Caco-2 (cell line): ENCODE data around the gene YBX2. TPM values are rescaled to one million over a fixed set of nuclear protein-coding genes. Genes with fewer than 3 reads are reported as not detected.

Source experiments
- BruUV-seq: library from RNA; stranded (reverse); fragments of 400-500 nt; replicated peaks from 2 replicates; lab custom pipeline; 2021; lab: Mats Ljungman, UMichigan
- CTCF ChIA-PET: fragments of 300-600 bp; sonication (Branson Sonifier 250); formaldehyde crosslinking; loops from one replicate; lab custom pipeline; 2022; ENCODE audit warnings: antibody characterized with exemption; lab: Charles Lee
- POLR2A ChIA-PET: fragments of 300-600 bp; sonication (Branson Sonifier 250); formaldehyde crosslinking; loops from one replicate; lab custom pipeline; 2022; ENCODE audit warnings: antibody characterized with exemption; lab: Charles Lee
- DNase-seq, 2 experiments: peaks; one replicate each; pipeline versions ENCODE4 v3.0.0 to v3.0.0-alpha.2; 2020 to 2022
- H3K27me3 ChIP-seq: replicated peaks from 2 replicates; pipeline ENCODE4 v1.6.0; 2011; ENCODE audit warnings: low read length; ENCODE audit not compliant: control insufficient read depth, insufficient read depth
- H3K36me3 ChIP-seq: 2 replicates; pipeline ENCODE4 v1.5.1; 2011; ENCODE audit warnings: low read length; ENCODE audit not compliant: control insufficient read depth, insufficient read depth
- H3K4me1 ChIP-seq: fragments of 250-450 bp; sonication (Bioruptor Pico); 2 replicates; pipeline ENCODE4 v1.5.1; 2020; ENCODE audit warnings: mild to moderate bottlenecking
- H3K4me3 ChIP-seq: 2 replicates; pipeline ENCODE4 v1.5.1; 2011; ENCODE audit warnings: low read depth, mild to moderate bottlenecking, control low read depth, low read length
- H3K9me3 ChIP-seq: fragments of 250-450 bp; sonication (Bioruptor Pico); 2 replicates; pipeline ENCODE4 v1.5.1; 2020; ENCODE audit warnings: mild to moderate bottlenecking, moderate library complexity
- H3K27ac Mint-ChIP-seq: one replicate; pipeline ENCODE4 v1.8.0; 2022; ENCODE audit warnings: mixed read lengths; ENCODE audit not compliant: unreplicated experiment
- H3K27me3 Mint-ChIP-seq: one replicate; pipeline ENCODE4 v1.8.0; 2022; ENCODE audit warnings: mixed read lengths; ENCODE audit not compliant: insufficient read depth, unreplicated experiment
- H3K36me3 Mint-ChIP-seq: one replicate; pipeline ENCODE4 v1.8.0; 2022; ENCODE audit warnings: mild to moderate bottlenecking, mixed read lengths; ENCODE audit not compliant: insufficient read depth, unreplicated experiment
- H3K4me1 Mint-ChIP-seq: one replicate; pipeline ENCODE4 v1.8.0; 2022; ENCODE audit warnings: low read depth, mixed read lengths; ENCODE audit not compliant: unreplicated experiment
- H3K4me3 Mint-ChIP-seq: one replicate; pipeline ENCODE4 v1.8.0; 2022; ENCODE audit warnings: mild to moderate bottlenecking, moderate library complexity, mixed read lengths; ENCODE audit not compliant: unreplicated experiment
- H3K9me3 Mint-ChIP-seq: one replicate; pipeline ENCODE4 v1.8.0; 2022; ENCODE audit warnings: mixed read lengths; ENCODE audit not compliant: unreplicated experiment
- intact Hi-C: fragments of 100-400 bp; cut with micrococcal nuclease; formaldehyde crosslinking; loops from one replicate; pipeline ENCODE4 v1.10.0; 2022; ENCODE audit not compliant: unreplicated experiment
- total RNA-seq: library from RNA; stranded (reverse); gene quantifications from 2 replicates; pipeline ENCODE4 v1.2.3, GENCODE V29; 2022
- TF ChIP-seq, protein P1 (sequence below), 2 experiments: fragments of 200-600 bp in 1 of 2; IDR thresholded peaks; 1 replicate in 1 of 2; 2 replicates in 1 of 2; pipeline versions ENCODE4 v1.5.1 to v1.8.0; 2011 to 2022; ENCODE audit warnings: antibody characterized with exemption in 1 of 2, control low read depth in 1 of 2, inconsistent platforms in 1 of 2, low read depth in 1 of 2, low read length in 1 of 2, mild to moderate bottlenecking in 1 of 2, moderate library complexity in 1 of 2; ENCODE audit not compliant: insufficient read depth in 1 of 2, severe bottlenecking in 1 of 2, unreplicated experiment in 1 of 2

Gene YBX2
- total RNA-seq, 1 experiment from 2014 or later, result 27.6 TPM

- TF ChIP-seq, protein P1, sequence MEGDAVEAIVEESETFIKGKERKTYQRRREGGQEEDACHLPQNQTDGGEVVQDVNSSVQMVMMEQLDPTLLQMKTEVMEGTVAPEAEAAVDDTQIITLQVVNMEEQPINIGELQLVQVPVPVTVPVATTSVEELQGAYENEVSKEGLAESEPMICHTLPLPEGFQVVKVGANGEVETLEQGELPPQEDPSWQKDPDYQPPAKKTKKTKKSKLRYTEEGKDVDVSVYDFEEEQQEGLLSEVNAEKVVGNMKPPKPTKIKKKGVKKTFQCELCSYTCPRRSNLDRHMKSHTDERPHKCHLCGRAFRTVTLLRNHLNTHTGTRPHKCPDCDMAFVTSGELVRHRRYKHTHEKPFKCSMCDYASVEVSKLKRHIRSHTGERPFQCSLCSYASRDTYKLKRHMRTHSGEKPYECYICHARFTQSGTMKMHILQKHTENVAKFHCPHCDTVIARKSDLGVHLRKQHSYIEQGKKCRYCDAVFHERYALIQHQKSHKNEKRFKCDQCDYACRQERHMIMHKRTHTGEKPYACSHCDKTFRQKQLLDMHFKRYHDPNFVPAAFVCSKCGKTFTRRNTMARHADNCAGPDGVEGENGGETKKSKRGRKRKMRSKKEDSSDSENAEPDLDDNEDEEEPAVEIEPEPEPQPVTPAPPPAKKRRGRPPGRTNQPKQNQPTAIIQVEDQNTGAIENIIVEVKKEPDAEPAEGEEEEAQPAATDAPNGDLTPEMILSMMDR (IDR thresholded peaks at IDR 0.05; ENCODE audit: insufficient read depth in 1 of 2, low read depth in 1 of 2, low read length in 1 of 2, severe bottlenecking in 1 of 2, unreplicated experiment in 1 of 2), result no peak
- Mint-ChIP-seq H3K27me3 (no peaks in the 10 kb centered on the region), H3K4me3 (peak overlapping the region; percentile 82), H3K36me3 (peaks cover 42% of the 10 kb centered on the region), H3K9me3 (no peaks in the 10 kb centered on the region), H3K4me1 (peaks cover 13% of the 10 kb centered on the region), H3K27ac (peak overlapping the region; percentile 81)
- no peaks in the 10 kb centered on the region for H3K27me3 ChIP-seq
- intact Hi-C loops, result loop anchor here (2.0 kb wide), 1 partner anchor 13 kb away; the partner anchor contains the start of gene NEURL4
- ChIA-PET POLR2A (interaction anchor here (0.9 kb wide), 1 partner anchor 14 kb away, joined by 3 read pairs; no protein-coding TSS in a partner anchor), CTCF (no interaction called here)
- BruUV-seq, result no TSS peak
- peak overlapping the region; percentile 82 for H3K4me3 ChIP-seq
- H3K36me3 ChIP-seq, result peaks cover 3% of the 10 kb centered on the region
- DNase-seq, result no peak
- peaks cover 4% of the 10 kb centered on the region; the same call in 1 of the 2 replicates for H3K4me1 ChIP-seq
- no peaks in the 10 kb centered on the region for H3K9me3 ChIP-seq
These were observed 21.3 kb upstream of the YBX2 start for GRCh38 chr17:7315570-7316235.

DNA sequence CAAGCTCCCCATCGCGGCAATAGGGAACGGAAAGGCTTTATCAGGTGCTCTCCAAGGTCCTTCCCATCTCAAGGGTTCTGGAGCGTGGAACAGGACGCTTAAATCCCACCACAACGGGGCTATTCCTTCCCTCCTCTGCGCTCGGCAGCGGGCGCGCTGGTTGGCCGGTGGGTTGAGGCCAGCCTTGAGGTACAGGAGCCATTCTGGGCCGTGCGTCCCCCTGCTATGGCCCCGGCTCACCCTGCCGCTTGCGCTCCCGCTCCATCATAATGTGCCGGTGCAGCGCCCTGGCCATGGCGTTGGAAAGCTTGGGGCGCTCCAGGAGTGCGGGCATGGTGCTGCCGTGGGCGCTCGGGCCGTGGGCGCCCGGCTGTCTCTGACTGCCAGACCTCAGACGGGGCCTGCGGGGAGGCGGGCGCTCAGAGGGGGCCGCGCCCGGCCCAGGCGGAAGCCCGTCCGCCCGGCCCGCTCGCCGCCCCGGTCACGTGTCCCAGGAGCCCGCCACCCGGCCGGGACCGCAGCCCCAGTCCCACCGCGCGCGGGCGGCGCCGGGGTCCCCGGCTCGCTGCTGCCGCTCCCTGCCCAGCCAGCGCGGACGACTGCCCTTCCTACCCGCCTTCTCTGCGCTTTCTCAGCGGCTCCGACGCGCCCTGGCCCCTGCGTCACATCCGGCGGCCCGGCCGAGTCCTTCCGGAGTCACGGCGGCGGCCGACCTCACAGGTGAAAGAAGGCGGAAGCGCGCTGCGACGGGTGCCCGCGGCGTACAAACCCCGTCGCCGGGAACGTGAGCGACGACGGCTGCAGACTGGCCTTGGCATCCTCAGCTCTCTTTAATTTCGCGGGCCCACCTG, 20.5 kb upstream of the YBX2 start, which contains the start of gene GPS2:
Gene GPS2 (minus strand): TSS at position 642 of the 851 bp plus-strand sequence. CDS start 308 bp downstream, at position 334.
- CTCF ChIA-PET, result no interaction called here
- BruUV-seq, result no TSS peak
- Histone ChIP-seq H3K27me3 (no peaks in the 10 kb centered on the region), H3K9me3 (no peaks in the 10 kb centered on the region), H3K4me1 (peaks cover 4% of the 10 kb centered on the region; the same call in 1 of the 2 replicates), H3K4me3 (peak within 1 kb of the TSS; percentile 82), H3K36me3 (peaks cover 3% of the 10 kb centered on the region)
- POLR2A ChIA-PET, result interaction anchor here (0.6 to 1.0 kb wide), 3 partner anchors 14 to 32 kb away, joined by 3 read pairs; partner anchors contain the start of gene NEURL4
- peaks cover 50% of the 10 kb centered on the region for H3K36me3 Mint-ChIP-seq
- intact Hi-C loops, result loop anchor here (2.0 kb wide), 1 partner anchor 14 kb away; the partner anchor contains the start of gene NEURL4
- no peaks in the 10 kb centered on the region for H3K27me3 Mint-ChIP-seq
- peak; percentile 81 to 86 for DNase-seq
- H3K9me3 Mint-ChIP-seq, result no peaks in the 10 kb centered on the region
- peaks cover 18% of the 10 kb centered on the region for H3K4me1 Mint-ChIP-seq
- peak within 1 kb of the TSS; percentile 82 for H3K4me3 Mint-ChIP-seq
- TF ChIP-seq, protein P1 (IDR thresholded peaks at IDR 0.05; ENCODE audit: insufficient read depth in 1 of 2, low read depth in 1 of 2, low read length in 1 of 2, severe bottlenecking in 1 of 2, unreplicated experiment in 1 of 2), result no peak
- peak within 1 kb of the TSS; percentile 93 for H3K27ac Mint-ChIP-seq
